Hepatocyte (in vitro differentiated cells): Measurements from ENCODE around the gene TNS3.

Experiments used
- CTCF ChIP-seq: fragments of 200-600 bp; sonication (generic); IDR thresholded peaks from 2 replicates; pipeline ENCODE4 v1.5.1; 2016; ENCODE audit warnings: antibody characterized with exemption, mild to moderate bottlenecking; ENCODE audit not compliant: poor library complexity
- EZH2 ChIP-seq: fragments of 200-600 bp; sonication (generic); IDR thresholded peaks from 2 replicates; pipeline ENCODE4 v1.6.1; 2016; ENCODE audit warnings: antibody characterized with exemption, mild to moderate bottlenecking, borderline replicate concordance
- EZH2phosphoT487 ChIP-seq: fragments of 200-600 bp; sonication (generic); IDR thresholded peaks from one replicate; pipeline ENCODE4 v1.6.1; 2018; ENCODE audit warnings: antibody characterized with exemption, mild to moderate bottlenecking, low read depth, moderate library complexity; ENCODE audit not compliant: unreplicated experiment, severe bottlenecking

GRCh38 chr7:47559306-47560220 is 22.3 kb downstream of the TNS3 start:
- TF ChIP-seq CTCF: no peak
- TF ChIP-seq EZH2: no peak
- TF ChIP-seq EZH2phosphoT487: no peak
